Subcutaneous adipose tissue (tissue), 4 donors: ENCODE data around the gene SYNGR1. TPM values are rescaled to one million over a fixed set of nuclear protein-coding genes. Genes with fewer than 3 reads are reported as not detected.

Experiments used
- small RNA-seq: library from RNA; depleted of rRNA; stranded (forward); fragments of <200 nt; gene quantifications from one replicate; pipeline ENCODE3, GENCODE V24; 2016
- total RNA-seq, 4 donors: library from RNA; depleted of rRNA; stranded (reverse); fragments of >200 nt; gene quantifications; one replicate each; pipeline ENCODE4 v1.1.0, GENCODE V29; 2016
- TF ChIP-seq, protein P1 (sequence below): fragments of 450-650 bp; IDR thresholded peaks from one replicate; pipeline ENCODE4 v1.5.1; 2016; ENCODE audit warnings: low read depth, mild to moderate bottlenecking, control low read depth, antibody characterized with exemption, moderate library complexity

The SYNGR1 gene
- total RNA-seq, 4 donors from 2014 or later, result 2.6 to 15.3 (median 3.7) TPM

DNA sequence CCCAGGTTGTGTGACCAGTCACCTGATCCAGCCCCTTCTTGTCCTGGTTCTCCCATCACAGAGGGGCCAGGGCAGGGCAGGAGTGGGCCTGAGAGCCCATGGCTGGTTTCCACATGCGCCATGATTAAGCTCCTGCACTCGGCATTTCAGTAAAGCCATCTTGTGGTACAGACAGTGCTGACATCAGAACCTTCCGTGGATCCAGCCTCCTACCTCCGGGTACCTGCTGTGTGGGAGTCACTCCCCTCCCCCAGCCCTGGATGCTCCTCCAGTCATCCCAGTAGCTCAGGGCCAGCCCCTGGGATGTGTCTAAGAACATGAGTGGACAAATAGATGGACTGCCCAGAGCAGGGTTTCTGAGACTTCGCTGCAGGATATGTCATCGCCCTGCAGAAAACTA, 84.9 kb downstream of the SYNGR1 start:
- TF ChIP-seq, protein P1, sequence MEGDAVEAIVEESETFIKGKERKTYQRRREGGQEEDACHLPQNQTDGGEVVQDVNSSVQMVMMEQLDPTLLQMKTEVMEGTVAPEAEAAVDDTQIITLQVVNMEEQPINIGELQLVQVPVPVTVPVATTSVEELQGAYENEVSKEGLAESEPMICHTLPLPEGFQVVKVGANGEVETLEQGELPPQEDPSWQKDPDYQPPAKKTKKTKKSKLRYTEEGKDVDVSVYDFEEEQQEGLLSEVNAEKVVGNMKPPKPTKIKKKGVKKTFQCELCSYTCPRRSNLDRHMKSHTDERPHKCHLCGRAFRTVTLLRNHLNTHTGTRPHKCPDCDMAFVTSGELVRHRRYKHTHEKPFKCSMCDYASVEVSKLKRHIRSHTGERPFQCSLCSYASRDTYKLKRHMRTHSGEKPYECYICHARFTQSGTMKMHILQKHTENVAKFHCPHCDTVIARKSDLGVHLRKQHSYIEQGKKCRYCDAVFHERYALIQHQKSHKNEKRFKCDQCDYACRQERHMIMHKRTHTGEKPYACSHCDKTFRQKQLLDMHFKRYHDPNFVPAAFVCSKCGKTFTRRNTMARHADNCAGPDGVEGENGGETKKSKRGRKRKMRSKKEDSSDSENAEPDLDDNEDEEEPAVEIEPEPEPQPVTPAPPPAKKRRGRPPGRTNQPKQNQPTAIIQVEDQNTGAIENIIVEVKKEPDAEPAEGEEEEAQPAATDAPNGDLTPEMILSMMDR, result no peak

Small RNA genes within 50 kb of the gene (small RNA-seq; reads per million reads assigned to genes)
- not detected for gene SNORD43
- gene SNORD83A, result 5,011 reads per million, percentile 100 among the genes with 10 or more reads in this experiment
- not detected for gene SNORD83B

Other genes with a start within 250 kb of the SYNGR1 start
- 10 to 100 TPM; 37.4 to 74.2 (median 50.7) TPM for gene CBX7, start 197.3 kb upstream of the SYNGR1 start, total RNA-seq
- 10 to 100 TPM in 2 of 4 donors, 1 to 10 TPM in 2; 5.8 to 41.3 (median 8.4) TPM for gene PDGFB, start 105.0 kb upstream of the SYNGR1 start, total RNA-seq
- gene RPL3, start 30.4 kb upstream of the SYNGR1 start, total RNA-seq, result 1,000 to 10,000 TPM; 1,287 to 1,894 (median 1,495) TPM
- 10 to 100 TPM; 11.7 to 28.6 (median 16.0) TPM for gene TAB1, start 49.8 kb downstream of the SYNGR1 start, total RNA-seq
- gene MGAT3, start 107.0 kb downstream of the SYNGR1 start, total RNA-seq, result 10 to 100 TPM in 2 of 4 donors, 1 to 10 TPM in 2; 6.5 to 13.4 (median 10.5) TPM
- 10 to 100 TPM; 18.9 to 31.8 (median 22.0) TPM for gene MIEF1, start 152.3 kb downstream of the SYNGR1 start, total RNA-seq
- gene ATF4, start 170.6 kb downstream of the SYNGR1 start, total RNA-seq, result 100 to 1,000 TPM; 333 to 430 (median 399) TPM
- gene RPS19BP1, start 182.8 kb downstream of the SYNGR1 start, total RNA-seq, result 100 to 1,000 TPM; 107 to 229 (median 159) TPM
- gene CACNA1I, start 220.8 kb downstream of the SYNGR1 start, total RNA-seq, result under 1 TPM; 0.16 to 0.57 (median 0.20) TPM